IMR-90 (cell line): Measurements from ENCODE around the gene EMC8. TPM values are rescaled to one million over a fixed set of nuclear protein-coding genes. Genes with fewer than 3 reads are reported as not detected.
"Not testable (repeated sequence)": the region's sequence is repeated elsewhere in the genome, so short reads cannot be mapped to it uniquely, and the experiment has no call there.

Experiments
- ATAC-seq: fragments of 200-7000 bp; cut with Tn5 transposase; 2 replicates; pipeline ENCODE4 v1.9.1; 2020; ENCODE audit warnings: low read depth, mild to moderate bottlenecking, moderate library complexity
- BruUV-seq: library from RNA; stranded (reverse); fragments of 400-500 nt; replicated peaks from 2 replicates; lab custom pipeline; 2021; lab: Mats Ljungman, UMichigan
- CTCF ChIA-PET: fragments of 300-600 bp; formaldehyde crosslinking; extraction: SDS; loops from one replicate; lab custom pipeline; 2021; ENCODE audit warnings: antibody characterized with exemption; lab: Yijun Ruan, JAX
- POLR2A ChIA-PET: fragments of 300-600 bp; sonication (Branson Sonifier 250); formaldehyde crosslinking; loops from one replicate; lab custom pipeline; 2022; ENCODE audit warnings: antibody characterized with exemption; ENCODE audit not compliant: unreplicated experiment; lab: Charles Lee
- DNase-seq: peaks from one replicate; pipeline ENCODE4 v3.0.0; 2013
- H2AFZ ChIP-seq: replicated peaks from 2 replicates; pipeline ENCODE3; 2013; ENCODE audit warnings: low read length, mild to moderate bottlenecking; ENCODE audit not compliant: poor library complexity
- H2AK5ac ChIP-seq: 2 replicates; pipeline ENCODE4 v1.6.1; 2013; ENCODE audit warnings: low read depth, low read length, inconsistent platforms
- H2AK9ac ChIP-seq: replicated peaks from 2 replicates; pipeline ENCODE3; 2013; ENCODE audit warnings: mild to moderate bottlenecking, low read depth, low read length, moderate library complexity; ENCODE audit not compliant: poor library complexity
- H2BK120ac ChIP-seq: 2 replicates; pipeline ENCODE4 v1.6.1; 2013; ENCODE audit warnings: low read depth, low read length, inconsistent platforms
- H2BK15ac ChIP-seq: 3 replicates; pipeline ENCODE4 v1.6.1; 2013; ENCODE audit warnings: low read depth, low read length, inconsistent platforms
- H2BK20ac ChIP-seq: 2 replicates; pipeline ENCODE4 v1.6.1; 2013; ENCODE audit warnings: low read depth, mild to moderate bottlenecking, inconsistent platforms, low read length, moderate library complexity
- H2BK5ac ChIP-seq: 2 replicates; pipeline ENCODE4 v1.6.1; 2013; ENCODE audit warnings: mild to moderate bottlenecking, low read depth, low read length, inconsistent platforms; ENCODE audit not compliant: poor library complexity, severe bottlenecking
- H3K14ac ChIP-seq: replicated peaks from 2 replicates; pipeline ENCODE4 v1.6.1; 2013; ENCODE audit warnings: low read depth, low read length, inconsistent platforms
- H3K18ac ChIP-seq: 2 replicates; pipeline ENCODE4 v1.6.1; 2013; ENCODE audit warnings: low read depth, low read length, control low read depth
- H3K23ac ChIP-seq: 2 replicates; pipeline ENCODE4 v1.6.1; 2013; ENCODE audit warnings: low read depth, low read length, inconsistent platforms
- H3K27ac ChIP-seq: 2 replicates; pipeline ENCODE4 v1.5.1; 2013; ENCODE audit warnings: mild to moderate bottlenecking, control low read depth, low read length; ENCODE audit not compliant: insufficient read depth
- H3K27me3 ChIP-seq: 2 replicates; pipeline ENCODE4 v1.6.1; 2013; ENCODE audit warnings: low read length; ENCODE audit not compliant: control insufficient read depth, insufficient read depth
- H3K36me3 ChIP-seq: 2 replicates; pipeline ENCODE4 v1.6.1; 2013; ENCODE audit warnings: low read length, mixed read lengths; ENCODE audit not compliant: control insufficient read depth, insufficient read depth
- H3K4ac ChIP-seq: 2 replicates; pipeline ENCODE4 v1.6.1; 2013; ENCODE audit warnings: low read depth, low read length, inconsistent platforms
- H3K4me1 ChIP-seq: 2 replicates; pipeline ENCODE4 v1.6.1; 2013; ENCODE audit warnings: low read length, mixed read lengths; ENCODE audit not compliant: control insufficient read depth, insufficient read depth
- H3K4me2 ChIP-seq: 2 replicates; pipeline ENCODE4 v1.6.1; 2013; ENCODE audit warnings: low read depth, mild to moderate bottlenecking, control low read depth, low read length, moderate library complexity
- H3K4me3 ChIP-seq: 2 replicates; pipeline ENCODE4 v1.5.1; 2013; ENCODE audit warnings: low read depth, mild to moderate bottlenecking, control low read depth, low read length, moderate library complexity; ENCODE audit not compliant: insufficient read depth
- H3K56ac ChIP-seq: 2 replicates; pipeline ENCODE4 v1.6.1; 2013; ENCODE audit warnings: low read length, inconsistent platforms; ENCODE audit not compliant: insufficient read depth; ENCODE audit errors: extremely low read depth
- H3K79me1 ChIP-seq, 2 experiments: 2 replicates each; pipeline ENCODE4 v1.6.1; 2013; ENCODE audit warnings: low read length in 2 of 2, inconsistent platforms in 1 of 2, low read depth in 1 of 2
- H3K9ac ChIP-seq: 2 replicates; pipeline ENCODE4 v1.6.1; 2013; ENCODE audit warnings: low read depth, low read length, control low read depth
- H3K9me1 ChIP-seq: 2 replicates; pipeline ENCODE4 v1.6.1; 2013; ENCODE audit warnings: low read length, inconsistent platforms; ENCODE audit not compliant: insufficient read depth
- H3K9me3 ChIP-seq: 2 replicates; pipeline ENCODE4 v1.6.1; 2013; ENCODE audit warnings: low read length; ENCODE audit not compliant: control insufficient read depth, insufficient read depth
- H4K20me1 ChIP-seq: 2 replicates; pipeline ENCODE4 v1.6.1; 2013; ENCODE audit warnings: low read length, inconsistent platforms; ENCODE audit not compliant: insufficient read depth
- H4K5ac ChIP-seq: 2 replicates; pipeline ENCODE4 v1.6.1; 2013; ENCODE audit warnings: mild to moderate bottlenecking, low read depth, low read length, control low read depth
- H4K8ac ChIP-seq, 2 experiments: 2 replicates each; pipeline ENCODE4 v1.6.1; 2013; ENCODE audit warnings: low read depth in 2 of 2, low read length in 2 of 2, control low read depth in 1 of 2, inconsistent platforms in 1 of 2
- H4K91ac ChIP-seq: 2 replicates; pipeline ENCODE4 v1.6.1; 2013; ENCODE audit warnings: low read depth, low read length, inconsistent platforms; ENCODE audit not compliant: insufficient read depth
- WGBS, 2 experiments: methylation state at CpG; one replicate each; pipeline versions ENCODE4 v1.1.5 to v1.1.7; 2013; ENCODE audit warnings: missing lambda C conversion rate in 2 of 2; ENCODE audit not compliant: insufficient read length in 1 of 2; ENCODE audit errors: extremely low coverage in 2 of 2; 5-methylcytosine and 5-hydroxymethylcytosine counted together
- dilution Hi-C: fragments of 300-500 bp; cut with HindIII; formaldehyde crosslinking; loops from one replicate; pipeline ENCODE4 v1.14.3; 2018; ENCODE audit warnings: low sequenced_read_pairs; ENCODE audit not compliant: unreplicated experiment
- in situ Hi-C: fragments of 300-500 bp; cut with MboI; formaldehyde crosslinking; loops from 3 replicates; pipeline ENCODE4 v1.14.3; 2019; ENCODE audit warnings: low sequenced_read_pairs, inconsistent platforms, mixed read lengths
- intact Hi-C: fragments of 100-400 bp; cut with micrococcal nuclease; formaldehyde crosslinking; loops from 2 replicates; pipeline ENCODE4 v1.10.0; 2022
- polyA plus RNA-seq, 3 experiments: library from polyadenylated mRNA; depleted of rRNA; stranded (reverse); fragments of >200 nt; gene quantifications; 2 replicates each; pipeline ENCODE4 v1.2.3, GENCODE V29; 2012; ENCODE audit warnings: low replicate concordance in 1 of 3
- total RNA-seq: library from RNA; depleted of rRNA; stranded (reverse); fragments of >200 nt; gene quantifications from 2 replicates; pipeline ENCODE4 v1.2.3, GENCODE V29; 2012

EMC8 gene
- total and polyA plus RNA-seq, 2 of the 4 experiments (the other 2 are of a cell fraction) = 23.7 to 48.9 TPM

- Histone ChIP-seq H3K79me1 (peaks cover 14 to 24% of the 10 kb centered on the region in 2 experiments), H3K36me3 (peaks cover 32% of the 10 kb centered on the region), H3K27me3 (peaks cover 22% of the 10 kb centered on the region), H4K20me1 (peaks cover 20% of the 10 kb centered on the region; the same call in 1 of the 2 replicates)
- H4K8ac ChIP-seq, H3K27ac ChIP-seq, dilution Hi-C loops, H2BK5ac ChIP-seq, H2AFZ ChIP-seq, H2AK9ac ChIP-seq, H2BK120ac ChIP-seq, H3K4me3 ChIP-seq, POLR2A ChIA-PET, H3K18ac ChIP-seq, intact Hi-C loops, H4K5ac ChIP-seq, H3K9ac ChIP-seq, H2BK15ac ChIP-seq, BruUV-seq, CTCF ChIA-PET, ATAC-seq, H3K9me3 ChIP-seq, H4K91ac ChIP-seq, DNase-seq, H3K4ac ChIP-seq, H2AK5ac ChIP-seq, H3K4me2 ChIP-seq, H2BK20ac ChIP-seq, H3K14ac ChIP-seq, H3K56ac ChIP-seq, H3K9me1 ChIP-seq, H3K23ac ChIP-seq, H3K4me1 ChIP-seq: not testable (repeated sequence)
- in situ Hi-C loops = loop anchor here (25.0 kb wide), 1 partner anchor 504 kb away; no protein-coding TSS in a partner anchor
- WGBS, 2 experiments = no CpG with 5 or more reads among the region's 27 CpGs
Measured at GRCh38 chr16:85808104-85808503, 8.8 kb upstream of the EMC8 start.

DNA sequence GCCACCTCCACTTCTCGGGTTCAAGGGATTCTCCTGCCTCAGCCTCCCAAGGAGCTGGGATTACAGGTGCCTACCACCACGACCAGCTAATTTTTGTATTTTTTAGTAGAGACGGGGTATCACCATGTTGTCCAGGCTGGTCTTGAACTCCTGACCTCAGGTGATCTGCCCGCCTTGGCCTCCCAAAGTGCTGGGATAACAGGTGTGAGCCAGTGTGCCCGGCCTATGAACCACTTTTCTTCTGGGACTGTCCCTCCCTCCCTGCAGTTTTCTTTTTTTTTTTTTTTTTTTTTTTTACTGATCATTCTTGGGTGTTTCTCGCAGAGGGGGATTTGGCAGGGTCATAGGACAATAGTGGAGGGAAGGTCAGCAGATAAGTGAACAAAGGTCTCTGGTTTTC is 8.0 kb upstream of the EMC8 start:
- in situ Hi-C loops = loop anchor here (25.0 kb wide), 1 partner anchor 505 kb away; no protein-coding TSS in a partner anchor
- H3K9me1 ChIP-seq, H2BK120ac ChIP-seq, ATAC-seq, H2BK5ac ChIP-seq, H3K9ac ChIP-seq, H3K4me1 ChIP-seq, BruUV-seq, POLR2A ChIA-PET, H2BK15ac ChIP-seq, H3K4me2 ChIP-seq, H4K5ac ChIP-seq, H2BK20ac ChIP-seq, H3K14ac ChIP-seq, H3K56ac ChIP-seq, H3K23ac ChIP-seq, H3K4me3 ChIP-seq, intact Hi-C loops, H3K9me3 ChIP-seq, DNase-seq, H4K91ac ChIP-seq, H2AFZ ChIP-seq, H3K27ac ChIP-seq, H2AK5ac ChIP-seq, H3K4ac ChIP-seq, dilution Hi-C loops, H4K8ac ChIP-seq, H3K18ac ChIP-seq, H2AK9ac ChIP-seq: not testable (repeated sequence)
- 100% methylated on average over 2 of the region's 6 CpGs; no CpG with 5 or more reads in 1 of the 2 experiments for WGBS, 2 experiments
- CTCF ChIA-PET = interaction anchor here (1.0 kb wide), 1 partner anchor 12 kb away, joined by 6 read pairs; no protein-coding TSS in a partner anchor
- Histone ChIP-seq H4K20me1 (peaks cover 20% of the 10 kb centered on the region; the same call in 1 of the 2 replicates), H3K79me1 (peaks cover 19 to 29% of the 10 kb centered on the region in 2 experiments), H3K36me3 (peaks cover 34% of the 10 kb centered on the region), H3K27me3 (peaks cover 14% of the 10 kb centered on the region)
